K562 (cell line): ENCODE measurements around the gene SYS1. TPM values are rescaled to one million over a fixed set of nuclear protein-coding genes. Genes with fewer than 3 reads are reported as not detected.

Experiments
- ATF6 ChIP-seq: sonication (generic); formaldehyde crosslinking; IDR thresholded peaks from 2 replicates; pipeline ENCODE4 v1.4.0; 2020; ENCODE audit warnings: mild to moderate bottlenecking, missing genetic modification reagents
- ATF7 ChIP-seq: fragments of 450-650 bp; IDR thresholded peaks from 2 replicates; pipeline ENCODE4 v1.7.1; 2014; ENCODE audit warnings: mild to moderate bottlenecking, moderate library complexity
- CEBPZ ChIP-seq: fragments of 150-350 bp; IDR thresholded peaks from 2 replicates; pipeline ENCODE4 v1.6.1; 2014; ENCODE audit warnings: low read depth, mild to moderate bottlenecking, low read length, borderline replicate concordance
- EP400 ChIP-seq: fragments of 450-650 bp; IDR thresholded peaks from 2 replicates; pipeline ENCODE4 v1.6.1; 2017; ENCODE audit warnings: antibody characterized with exemption, mild to moderate bottlenecking, moderate library complexity
- GATAD2A ChIP-seq: fragments of 450-650 bp; IDR thresholded peaks from 2 replicates; pipeline ENCODE4 v1.6.1; 2017
- HNRNPH1 ChIP-seq: fragments of 200-400 bp; formaldehyde crosslinking; optimal IDR thresholded peaks from 2 replicates; pipeline ENCODE3; 2017; ENCODE audit warnings: low read depth, mild to moderate bottlenecking, low read length, moderate library complexity
- PHF8 ChIP-seq: fragments of 200-600 bp; sonication (generic); IDR thresholded peaks from 2 replicates; pipeline ENCODE4 v1.6.1; 2012; ENCODE audit warnings: mixed run types, mild to moderate bottlenecking, inconsistent platforms, low read length, moderate library complexity, borderline replicate concordance
- PML ChIP-seq: IDR thresholded peaks from 2 replicates; pipeline ENCODE4 v1.6.1; 2012; ENCODE audit warnings: low read length, inconsistent platforms
- SPI1 ChIP-seq: IDR thresholded peaks from 2 replicates; pipeline ENCODE4 v1.6.1; 2011; ENCODE audit warnings: low read depth, low read length, control low read depth, borderline replicate concordance
- YY1 ChIP-seq, 3 experiments: IDR thresholded peaks; 2 replicates each; pipeline ENCODE4 v1.6.1; 2011; ENCODE audit warnings: low read length in 2 of 3, mild to moderate bottlenecking in 2 of 3, moderate library complexity in 2 of 3, borderline replicate concordance in 1 of 3, control low read depth in 1 of 3, low read depth in 1 of 3; ENCODE audit not compliant: insufficient read depth in 3 of 3, insufficient replicate concordance in 2 of 3, control insufficient read depth in 1 of 3, insufficient read length in 1 of 3; ENCODE audit errors: extremely low read depth in 1 of 3
- ZBTB17 ChIP-seq: fragments of 450-650 bp; formaldehyde crosslinking; IDR thresholded peaks from 2 replicates; pipeline ENCODE4 v1.4.0; 2020; ENCODE audit warnings: mild to moderate bottlenecking
- ZBTB26 ChIP-seq: fragments of 450-650 bp; formaldehyde crosslinking; IDR thresholded peaks from 2 replicates; pipeline ENCODE4 v1.4.0; 2022; ENCODE audit warnings: missing genetic modification characterization
- ZNF431 ChIP-seq: sonication (generic); formaldehyde crosslinking; IDR thresholded peaks from 2 replicates; pipeline ENCODE4 v1.8.0; 2022; ENCODE audit warnings: mild to moderate bottlenecking, missing genetic modification reagents
- polyA plus RNA-seq, 8 experiments: library from polyadenylated mRNA; depleted of rRNA in 4 of 8; stranded (reverse) in 5 of 8; unstranded in 3 of 8; fragments of >200 nt; fragmentation: Nextera tagmentation in 2 of 8; fragmentation: Illumina TruSeq in 1 of 8; extraction: Ambion mirVana in 2 of 8; extraction: Trizol in 1 of 8; gene quantifications; 2 replicates each; pipeline versions ENCODE4 v1.2.1 to v1.2.3, GENCODE V29; 2011 to 2014; ENCODE audit warnings: inconsistent platforms in 1 of 8, missing spikeins in 1 of 8
- total RNA-seq, 7 experiments: library from RNA; depleted of rRNA in 6 of 7; stranded (reverse); fragments of >200 nt in 6 of 7; fragmentation: Illumina TruSeq in 2 of 7; extraction: Trizol in 2 of 7; gene quantifications; 2 replicates each; pipeline versions ENCODE4 v1.2.1 to v1.2.3, GENCODE V29; 2011 to 2021; ENCODE audit warnings: low replicate concordance in 1 of 7
- TF ChIP-seq, protein P1 (sequence below): fragments of 250-450 bp; sonication (Bioruptor Pico); IDR thresholded peaks from 2 replicates; pipeline ENCODE4 v1.5.0; 2020; ENCODE audit warnings: mild to moderate bottlenecking, borderline replicate concordance
- TF ChIP-seq, protein P2 (sequence below), 2 experiments: IDR thresholded peaks; 2 replicates each; pipeline ENCODE4 v1.6.1; 2012; ENCODE audit warnings: improper control_type of control experiment in 2 of 2, low read depth in 2 of 2, low read length in 2 of 2, borderline replicate concordance in 1 of 2

Gene SYS1
- total and polyA plus RNA-seq, 9 of the 15 experiments (the other 6 are each of a cell fraction or from before 2014, with no cell fraction given) = 11.1 to 25.2 (median 17.5) TPM

DNA sequence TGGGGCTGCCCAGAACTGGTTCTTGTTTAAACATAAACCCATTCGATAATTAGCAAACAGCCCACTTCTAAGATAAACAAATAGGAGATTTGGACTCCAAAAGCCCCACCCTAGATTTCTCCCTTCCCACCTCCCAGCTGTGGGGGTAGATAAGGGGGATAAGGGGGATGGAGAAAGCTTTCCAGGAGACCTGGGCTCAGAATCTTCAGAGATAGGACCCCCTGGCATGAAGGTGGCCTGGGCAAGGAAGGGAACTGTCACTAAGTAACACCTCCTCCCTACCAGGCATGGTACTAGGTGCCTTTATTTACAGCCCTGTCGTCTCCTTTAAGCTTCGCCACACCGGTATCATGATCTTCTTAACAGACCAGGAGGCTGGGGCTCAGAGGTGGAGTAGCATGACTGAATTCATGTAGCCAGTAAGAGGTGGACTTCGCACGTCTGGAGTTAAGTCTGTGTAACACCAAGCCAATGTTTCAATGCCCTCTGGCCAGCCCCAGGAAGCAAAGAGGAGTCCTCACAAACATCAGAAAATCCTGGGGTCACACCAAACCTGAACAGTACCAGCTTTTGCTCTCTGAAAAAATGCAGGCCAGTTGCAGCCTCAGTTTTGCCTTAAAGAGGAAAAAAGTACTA lies 19.3 kb upstream of the SYS1 start (continued):
- 0 out of 2 replicates have a peak, but pooled peaks have one; percentile 19 for TF ChIP-seq GATAD2A
- TF ChIP-seq ATF7 = no peak
- TF ChIP-seq EP400 = no peak
- TF ChIP-seq YY1 (IDR thresholded peaks at IDR 0.05; ENCODE audit: borderline replicate concordance in 1 of 3, control insufficient read depth in 1 of 3, extremely low read depth in 1 of 3, insufficient read depth in 3 of 3, insufficient read length in 1 of 3, insufficient replicate concordance in 2 of 3, low read depth in 1 of 3, low read length in 2 of 3) = no peak
- no peak for TF ChIP-seq SPI1
- TF ChIP-seq ZNF431 (CRISPR knock-in tag) = no peak
- TF ChIP-seq ZBTB17 (CRISPR knock-in tag) = no peak
- no peak for TF ChIP-seq ATF6 (CRISPR knock-in tag)
- TF ChIP-seq PML = no peak
- TF ChIP-seq, protein P1, sequence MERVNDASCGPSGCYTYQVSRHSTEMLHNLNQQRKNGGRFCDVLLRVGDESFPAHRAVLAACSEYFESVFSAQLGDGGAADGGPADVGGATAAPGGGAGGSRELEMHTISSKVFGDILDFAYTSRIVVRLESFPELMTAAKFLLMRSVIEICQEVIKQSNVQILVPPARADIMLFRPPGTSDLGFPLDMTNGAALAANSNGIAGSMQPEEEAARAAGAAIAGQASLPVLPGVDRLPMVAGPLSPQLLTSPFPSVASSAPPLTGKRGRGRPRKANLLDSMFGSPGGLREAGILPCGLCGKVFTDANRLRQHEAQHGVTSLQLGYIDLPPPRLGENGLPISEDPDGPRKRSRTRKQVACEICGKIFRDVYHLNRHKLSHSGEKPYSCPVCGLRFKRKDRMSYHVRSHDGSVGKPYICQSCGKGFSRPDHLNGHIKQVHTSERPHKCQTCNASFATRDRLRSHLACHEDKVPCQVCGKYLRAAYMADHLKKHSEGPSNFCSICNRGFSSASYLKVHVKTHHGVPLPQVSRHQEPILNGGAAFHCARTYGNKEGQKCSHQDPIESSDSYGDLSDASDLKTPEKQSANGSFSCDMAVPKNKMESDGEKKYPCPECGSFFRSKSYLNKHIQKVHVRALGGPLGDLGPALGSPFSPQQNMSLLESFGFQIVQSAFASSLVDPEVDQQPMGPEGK (CRISPR knock-in tag) = no peak
- TF ChIP-seq, protein P2, sequence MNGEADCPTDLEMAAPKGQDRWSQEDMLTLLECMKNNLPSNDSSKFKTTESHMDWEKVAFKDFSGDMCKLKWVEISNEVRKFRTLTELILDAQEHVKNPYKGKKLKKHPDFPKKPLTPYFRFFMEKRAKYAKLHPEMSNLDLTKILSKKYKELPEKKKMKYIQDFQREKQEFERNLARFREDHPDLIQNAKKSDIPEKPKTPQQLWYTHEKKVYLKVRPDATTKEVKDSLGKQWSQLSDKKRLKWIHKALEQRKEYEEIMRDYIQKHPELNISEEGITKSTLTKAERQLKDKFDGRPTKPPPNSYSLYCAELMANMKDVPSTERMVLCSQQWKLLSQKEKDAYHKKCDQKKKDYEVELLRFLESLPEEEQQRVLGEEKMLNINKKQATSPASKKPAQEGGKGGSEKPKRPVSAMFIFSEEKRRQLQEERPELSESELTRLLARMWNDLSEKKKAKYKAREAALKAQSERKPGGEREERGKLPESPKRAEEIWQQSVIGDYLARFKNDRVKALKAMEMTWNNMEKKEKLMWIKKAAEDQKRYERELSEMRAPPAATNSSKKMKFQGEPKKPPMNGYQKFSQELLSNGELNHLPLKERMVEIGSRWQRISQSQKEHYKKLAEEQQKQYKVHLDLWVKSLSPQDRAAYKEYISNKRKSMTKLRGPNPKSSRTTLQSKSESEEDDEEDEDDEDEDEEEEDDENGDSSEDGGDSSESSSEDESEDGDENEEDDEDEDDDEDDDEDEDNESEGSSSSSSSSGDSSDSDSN (IDR thresholded peaks at IDR 0.05; ENCODE audit: borderline replicate concordance in 1 of 2, low read depth in 2 of 2, low read length in 2 of 2) = no peak
- no peak for TF ChIP-seq HNRNPH1
- TF ChIP-seq PHF8 = no peak
- no peak for TF ChIP-seq CEBPZ
- no peak for TF ChIP-seq ZBTB26 (CRISPR knock-in tag)
